GM18519 (cell line): ENCODE data around the gene PRPH2.
"Not testable (repeated sequence)": the region's sequence is repeated elsewhere in the genome, so short reads cannot be mapped to it uniquely, and the experiment has no call there.

ENCODE experiments used
- ATAC-seq: cut with Tn5 transposase; IDR thresholded peaks from one replicate; pipeline ENCODE4 v1.9.1; 2021; ENCODE audit warnings: mild to moderate bottlenecking, moderate library complexity; ENCODE audit not compliant: unreplicated experiment, low FRiP score

PRPH2 gene

DNA sequence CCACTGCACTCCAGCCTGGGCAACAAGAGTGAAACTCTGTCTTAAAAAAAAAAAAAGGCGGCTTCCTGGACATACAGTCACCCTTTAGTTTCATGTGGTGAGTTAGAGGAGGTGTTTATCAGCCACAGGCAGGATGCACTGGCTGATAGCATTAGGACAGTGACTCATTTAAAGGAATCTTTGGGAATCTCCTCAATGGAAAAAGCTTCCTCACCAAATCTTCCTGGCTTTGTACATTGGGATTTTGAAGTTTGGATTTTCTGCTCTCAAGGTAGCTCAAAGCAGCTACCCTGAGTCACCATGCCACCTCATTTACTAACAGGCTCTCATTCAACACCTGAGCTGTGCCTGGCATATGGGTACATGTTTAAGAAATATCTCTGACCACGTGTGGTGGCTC is 20.2 kb downstream of the PRPH2 start:
- ATAC-seq: no peak

DNA sequence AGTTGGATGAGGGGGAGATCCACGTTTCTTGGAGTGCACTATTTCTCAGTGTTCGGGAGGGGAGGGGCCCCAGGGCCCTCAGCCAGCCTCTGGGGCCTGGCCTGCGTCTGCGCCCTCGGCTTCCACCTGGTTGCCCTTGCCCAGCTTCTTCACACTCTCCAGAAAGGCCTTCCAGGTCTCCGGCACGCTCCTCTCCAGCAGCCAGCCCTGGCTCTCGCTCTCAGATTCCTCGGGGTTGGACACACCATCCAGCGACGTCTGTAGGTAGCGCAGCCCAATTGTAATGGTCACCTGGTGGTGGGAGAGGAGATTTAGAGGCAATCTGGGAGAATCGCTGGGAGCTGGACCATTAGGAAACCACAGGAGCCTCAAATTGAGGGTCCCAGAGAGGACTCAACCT is 24.2 kb downstream of the PRPH2 start:
- no peak for ATAC-seq

DNA sequence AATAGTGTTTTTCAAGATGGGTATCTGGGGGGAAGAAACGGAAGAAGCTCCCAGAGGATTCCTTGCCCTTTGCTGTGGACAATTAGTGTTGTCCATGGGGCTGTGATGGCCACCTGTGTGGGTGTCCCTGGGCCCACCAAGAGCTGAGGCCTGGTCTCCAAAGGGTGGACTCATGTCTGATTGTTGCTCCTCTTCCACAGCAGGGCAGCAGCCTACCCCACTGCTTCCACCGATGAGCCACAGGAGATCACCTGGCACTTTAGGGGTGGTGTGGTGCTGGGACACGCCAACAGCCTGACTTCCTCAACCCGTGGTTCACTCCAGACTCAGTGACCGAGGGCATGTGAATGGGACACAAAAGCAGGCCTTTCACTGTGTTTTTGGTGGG is 25.1 kb downstream of the PRPH2 start:
- no peak for ATAC-seq

DNA sequence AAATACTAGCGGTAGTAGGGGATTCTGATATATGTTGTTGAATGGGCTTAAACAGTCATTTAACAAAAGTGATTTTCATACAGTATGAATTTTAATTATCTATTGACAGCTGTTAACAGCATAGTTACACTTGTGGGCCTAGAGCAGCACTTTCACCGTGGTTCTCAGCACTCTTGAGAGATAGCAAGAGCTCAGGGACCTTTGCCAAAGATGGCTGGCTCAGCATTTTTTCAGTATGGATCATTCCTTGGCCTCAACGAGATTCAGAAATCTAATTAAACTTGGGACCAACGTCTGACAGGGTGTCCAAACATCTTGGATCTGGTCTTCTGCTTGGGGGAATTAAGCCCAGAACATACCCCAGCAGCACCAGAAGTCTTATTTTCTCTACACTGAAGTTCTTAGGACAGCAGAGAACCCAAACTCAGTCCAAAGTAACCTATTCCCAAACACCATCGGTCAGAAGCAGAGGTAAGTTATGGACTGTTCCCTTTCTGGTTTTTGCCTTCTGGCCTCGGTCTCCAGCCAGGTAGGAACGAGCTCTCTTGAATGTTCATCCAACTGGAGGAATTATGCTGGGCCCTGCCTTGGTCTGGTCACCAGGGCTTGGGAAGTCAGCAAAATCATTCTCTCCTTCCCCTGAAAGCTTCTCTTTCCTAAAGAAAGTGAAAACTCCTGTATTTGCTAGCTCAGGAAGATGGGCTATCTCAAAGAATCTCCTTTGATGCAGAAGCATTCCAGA is 25.7 kb downstream of the PRPH2 start:
- no peak for ATAC-seq

DNA sequence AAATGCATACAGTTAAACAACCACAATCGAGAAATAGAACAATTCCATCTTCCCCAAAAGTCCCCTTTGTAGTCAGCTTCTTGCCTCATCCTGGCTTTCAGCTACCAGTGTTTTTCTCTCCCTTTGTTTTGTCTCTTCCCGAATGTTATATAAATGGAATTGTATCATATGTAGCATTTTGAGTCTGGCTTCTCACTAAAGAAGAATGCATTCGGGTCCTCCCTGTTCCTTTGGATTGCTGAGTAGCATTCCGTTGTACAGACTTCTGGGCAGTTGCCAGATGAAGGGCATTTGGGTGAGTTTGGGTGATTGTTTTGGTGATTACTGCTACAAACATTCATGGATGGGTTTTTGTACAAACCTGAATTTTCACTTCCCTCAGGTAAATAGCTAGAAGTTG is 27.8 kb downstream of the PRPH2 start:
- no peak for ATAC-seq

DNA sequence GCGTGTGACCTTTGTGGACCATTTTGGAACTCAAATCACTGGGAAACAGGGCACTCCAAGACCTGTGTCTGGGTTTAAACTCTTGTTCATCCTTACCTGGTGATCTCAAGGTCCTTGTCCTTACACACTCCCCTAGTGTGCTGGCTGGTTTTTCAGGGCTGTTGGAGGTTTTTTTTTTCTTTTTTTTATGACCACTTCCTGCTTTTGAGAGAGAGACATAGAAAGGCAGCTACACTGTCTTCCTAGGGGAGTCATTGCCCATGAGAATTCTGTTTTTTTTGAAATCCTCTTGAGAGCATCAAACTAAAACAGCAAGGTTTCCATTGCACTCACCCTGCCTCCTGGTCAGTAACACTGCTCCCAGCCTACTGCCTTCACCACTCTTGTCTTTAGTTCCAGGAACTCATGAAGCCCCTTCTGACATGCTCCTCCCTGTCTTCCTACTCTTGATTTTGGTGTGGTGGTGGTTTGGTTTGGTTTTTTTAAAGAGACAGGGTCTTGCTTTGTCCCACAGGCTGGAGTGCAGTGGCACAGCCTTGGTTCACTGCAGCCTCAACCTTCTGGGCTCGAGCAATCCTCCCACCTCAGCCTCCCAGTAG is 28.6 kb downstream of the PRPH2 start:
- ATAC-seq: no peak

DNA sequence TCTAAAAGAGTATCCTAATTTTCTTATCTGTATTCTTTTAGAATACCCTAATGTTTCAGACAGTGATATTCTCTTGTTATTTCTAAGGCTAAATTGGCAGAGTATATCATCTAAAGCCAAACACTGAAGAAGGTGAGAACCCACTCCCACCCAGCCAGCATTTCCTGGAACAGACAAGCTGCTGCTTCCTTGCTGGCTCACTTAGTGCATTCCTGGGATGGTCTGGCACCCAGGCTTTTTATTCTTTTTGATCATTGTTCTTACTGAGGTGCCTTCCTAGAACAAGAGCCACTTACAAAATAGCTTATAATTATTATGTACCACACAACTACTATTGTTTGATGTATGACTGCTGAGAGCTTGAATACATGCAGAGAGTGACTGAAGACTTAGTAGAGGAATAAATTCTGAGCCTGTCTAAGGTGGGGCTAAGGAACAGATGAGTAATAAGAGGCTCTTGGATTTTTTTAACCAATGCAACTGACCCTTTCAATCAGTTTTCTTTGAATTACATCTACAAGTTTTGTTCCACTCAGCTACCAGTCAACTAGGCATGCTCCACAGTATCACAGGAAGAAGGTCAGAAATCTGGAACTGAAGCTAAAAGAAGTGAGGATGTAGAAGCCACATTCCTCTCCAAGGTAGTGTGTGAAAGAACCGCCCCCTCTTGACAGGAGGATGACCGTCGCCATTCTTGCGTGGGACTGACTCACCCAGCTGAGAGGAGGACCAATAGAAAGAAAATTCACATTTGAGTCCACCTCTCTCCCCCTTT is 30.1 kb downstream of the PRPH2 start:
- ATAC-seq: no peak

DNA sequence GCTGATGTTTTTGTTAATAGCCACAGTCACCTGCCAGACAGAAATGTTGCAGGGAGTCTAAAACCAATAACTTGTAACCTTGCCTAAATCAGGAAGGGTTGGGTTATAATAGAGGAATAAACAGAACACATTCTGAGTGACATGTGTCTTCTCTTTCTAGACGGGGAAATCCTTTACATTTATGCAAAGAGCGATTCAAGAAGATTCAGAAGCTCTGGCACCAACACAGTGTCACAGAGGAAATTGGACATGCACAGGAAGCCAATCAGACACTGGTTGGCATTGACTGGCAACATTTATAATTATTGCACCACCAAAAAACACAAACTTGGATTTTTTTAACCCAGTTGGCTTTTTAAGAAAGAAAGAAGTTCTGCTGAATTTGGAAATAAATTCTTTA is 31.5 kb downstream of the PRPH2 start:
- no peak for ATAC-seq

DNA sequence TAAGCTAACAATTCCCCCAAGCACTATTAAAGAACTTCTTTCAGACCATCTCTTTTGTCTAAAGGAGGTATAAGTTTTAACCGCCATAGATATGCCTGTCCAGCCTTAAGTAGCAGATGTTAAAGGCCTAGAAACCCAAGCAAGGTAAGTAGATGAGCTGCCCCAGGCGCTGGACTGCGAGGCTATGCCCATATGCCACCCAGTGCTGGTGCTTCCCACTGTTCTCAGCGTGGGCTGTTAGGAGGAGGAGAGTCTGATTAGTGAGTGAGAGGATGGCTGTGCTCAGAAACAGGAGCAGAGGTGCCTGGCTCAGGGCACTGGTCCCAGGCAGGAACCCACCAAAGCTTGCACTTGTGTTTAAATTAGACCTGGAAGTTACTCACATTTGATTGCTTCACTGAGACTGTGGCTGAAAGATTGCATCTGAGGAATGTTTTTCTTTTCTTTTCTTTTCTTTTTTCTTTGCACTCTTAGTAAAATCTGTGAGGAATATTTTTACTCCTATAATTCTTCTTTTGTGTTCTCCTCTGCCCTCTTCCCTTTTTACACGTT is 32.2 kb downstream of the PRPH2 start:
- no peak for ATAC-seq

DNA sequence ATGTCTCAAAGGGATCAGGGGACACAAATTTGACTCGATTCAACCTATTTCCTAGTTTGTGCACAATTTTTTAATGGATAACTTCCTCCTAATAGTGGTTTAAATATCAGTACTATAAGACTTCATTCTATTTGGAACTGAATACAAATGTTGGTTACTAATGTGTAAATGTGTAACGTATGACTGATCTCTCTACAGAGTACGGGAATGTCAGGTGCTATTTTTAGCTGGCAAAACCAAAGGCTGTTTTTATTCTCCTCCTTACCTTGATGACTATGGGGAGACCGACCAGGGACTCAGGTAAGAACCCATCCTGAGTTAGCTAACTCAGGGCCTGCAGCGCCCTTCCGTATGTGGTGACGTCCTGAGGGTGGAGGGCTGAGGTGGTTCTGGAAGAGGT is 33.0 kb downstream of the PRPH2 start:
- no peak for ATAC-seq

DNA sequence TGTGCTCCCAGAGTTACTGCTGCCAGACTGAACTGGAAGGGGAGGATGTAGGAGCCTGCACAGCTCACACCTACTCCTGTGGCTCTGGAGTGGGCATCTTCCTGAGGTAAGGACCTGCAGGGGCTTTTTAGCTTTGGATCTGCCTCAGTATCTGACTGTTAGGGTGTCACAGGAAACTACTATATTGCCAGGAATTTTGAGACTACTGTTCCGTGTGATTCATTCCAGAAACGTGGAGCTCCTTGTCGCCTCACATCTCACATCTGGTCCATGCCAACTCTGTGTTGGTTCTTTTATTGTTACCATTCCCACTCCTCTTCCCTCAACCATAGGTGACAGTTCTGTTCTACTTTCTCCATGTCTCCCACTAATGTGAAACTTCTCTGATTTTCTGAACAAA is 34.1 kb downstream of the PRPH2 start:
- no peak for ATAC-seq

DNA sequence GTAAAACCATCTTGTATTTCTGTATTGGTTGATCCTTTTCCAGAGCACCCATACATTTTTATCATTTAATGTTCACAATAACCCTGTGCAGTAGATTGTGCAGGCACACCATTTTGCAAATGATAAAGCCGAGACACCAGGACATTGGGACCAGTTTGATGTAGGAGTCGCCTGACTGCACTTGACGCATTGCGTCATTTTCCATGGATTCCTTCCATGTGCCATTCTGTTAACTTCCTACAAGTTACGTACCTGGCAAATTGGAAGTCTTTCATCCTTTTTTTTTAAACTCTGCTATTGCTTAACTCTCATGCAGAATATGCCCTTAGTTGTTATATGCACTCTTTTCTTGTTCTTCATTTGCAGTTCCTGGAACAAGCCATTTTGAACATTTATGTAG is 43.0 kb downstream of the PRPH2 start:
- no peak for ATAC-seq

DNA sequence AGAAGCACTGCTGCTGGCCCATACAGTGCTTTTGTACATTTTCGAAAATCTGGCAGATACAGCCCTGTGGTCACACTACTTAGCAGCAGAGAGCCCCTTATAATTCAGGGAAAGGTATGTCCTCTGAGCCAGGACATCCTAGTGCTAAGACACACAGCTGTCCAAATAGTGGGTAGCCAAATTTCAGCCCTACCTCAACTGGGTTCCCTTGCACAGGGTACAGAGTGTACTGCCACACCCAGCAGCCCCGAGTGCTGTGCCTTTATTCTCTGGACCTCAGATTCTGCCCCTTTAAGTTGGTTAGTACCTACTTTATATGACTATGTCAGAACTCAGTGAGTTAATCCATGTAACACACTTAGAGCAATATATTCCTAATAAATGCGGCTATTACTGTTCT is 47.6 kb downstream of the PRPH2 start:
- no peak for ATAC-seq

DNA sequence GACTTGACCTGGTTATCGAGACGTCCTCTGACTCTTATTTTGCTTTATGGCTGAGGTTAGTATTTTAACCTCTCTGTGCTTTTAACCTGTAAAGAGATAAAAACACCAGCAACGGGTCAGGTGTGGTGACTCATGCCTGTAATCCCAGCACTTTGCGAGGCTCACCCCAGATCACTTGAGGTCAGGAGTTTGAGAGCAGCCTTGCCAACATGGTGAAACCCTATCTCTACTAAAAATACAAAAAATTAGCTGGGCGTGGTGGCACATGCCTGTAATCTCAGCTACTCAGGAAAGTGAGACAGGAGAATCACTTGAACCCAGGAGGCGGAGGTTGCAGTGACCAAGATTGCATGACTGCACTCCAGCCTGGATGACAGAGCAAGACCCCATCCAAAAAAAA is 48.0 kb downstream of the PRPH2 start:
- not testable (repeated sequence) for ATAC-seq

DNA sequence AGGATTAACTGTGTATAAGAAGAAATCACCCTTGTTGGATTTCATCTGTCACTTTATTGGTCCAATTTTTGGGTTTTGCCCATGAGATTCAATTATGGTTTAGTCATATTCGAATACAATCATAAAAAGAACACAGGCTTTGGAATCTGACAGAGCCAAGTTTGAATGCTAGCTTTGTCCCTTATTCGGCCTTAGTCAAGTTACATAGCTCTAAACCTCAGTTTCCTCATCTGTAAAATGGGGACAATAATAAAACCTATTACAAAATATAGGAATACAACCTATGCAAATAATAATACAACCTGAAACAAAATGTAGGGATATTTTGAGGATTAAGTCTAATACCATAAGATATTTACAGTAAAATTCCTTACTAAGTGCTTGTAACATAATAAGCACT is 57.7 kb downstream of the PRPH2 start:
- no peak for ATAC-seq

DNA sequence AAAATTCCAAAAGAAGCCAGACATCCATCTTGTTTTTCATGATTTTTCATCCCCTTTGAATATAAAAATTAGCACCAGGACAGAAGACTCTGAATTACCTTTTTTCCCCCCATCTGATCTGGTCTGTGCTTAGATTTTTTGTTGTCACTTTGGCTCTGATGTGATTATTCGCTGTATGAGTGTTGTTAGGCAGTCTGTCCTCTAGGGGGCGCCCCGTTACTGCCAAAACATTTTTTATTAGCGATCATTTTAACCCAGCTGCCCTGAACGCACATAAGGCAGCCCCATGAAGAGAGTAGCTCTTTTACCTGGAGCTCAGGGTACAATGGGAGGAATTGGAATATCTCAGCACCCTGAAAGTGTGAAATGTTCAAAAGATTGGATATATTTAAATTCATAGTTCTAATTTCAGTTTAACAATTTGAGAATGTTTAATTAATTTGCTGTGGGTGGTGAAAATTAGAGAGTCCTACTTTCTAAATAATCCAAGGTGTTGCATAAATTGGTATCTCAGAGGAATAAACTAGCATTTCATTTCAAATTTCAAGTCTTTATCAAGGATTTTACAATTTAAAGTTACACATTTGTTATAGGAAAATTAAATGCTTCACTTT is 60.8 kb downstream of the PRPH2 start:
- ATAC-seq: no peak

DNA sequence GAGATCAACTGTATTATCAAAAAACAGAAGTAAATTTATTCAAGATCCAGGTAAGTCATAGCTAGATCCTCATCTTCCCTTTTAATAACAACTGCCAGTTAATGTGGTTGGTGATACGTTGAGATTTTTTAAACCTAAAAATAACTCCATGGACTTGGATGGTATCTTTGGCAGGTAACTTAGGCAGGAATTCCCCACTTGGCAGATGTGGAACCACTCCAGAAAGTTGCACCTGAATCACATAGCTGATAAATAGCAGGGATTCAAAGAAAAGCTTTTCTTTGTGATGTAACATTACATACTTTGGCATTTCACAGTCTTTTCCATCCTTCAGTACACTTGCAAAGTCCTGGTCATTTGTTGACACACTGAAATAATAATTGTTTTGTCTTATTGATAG is 62.6 kb downstream of the PRPH2 start:
- no peak for ATAC-seq

DNA sequence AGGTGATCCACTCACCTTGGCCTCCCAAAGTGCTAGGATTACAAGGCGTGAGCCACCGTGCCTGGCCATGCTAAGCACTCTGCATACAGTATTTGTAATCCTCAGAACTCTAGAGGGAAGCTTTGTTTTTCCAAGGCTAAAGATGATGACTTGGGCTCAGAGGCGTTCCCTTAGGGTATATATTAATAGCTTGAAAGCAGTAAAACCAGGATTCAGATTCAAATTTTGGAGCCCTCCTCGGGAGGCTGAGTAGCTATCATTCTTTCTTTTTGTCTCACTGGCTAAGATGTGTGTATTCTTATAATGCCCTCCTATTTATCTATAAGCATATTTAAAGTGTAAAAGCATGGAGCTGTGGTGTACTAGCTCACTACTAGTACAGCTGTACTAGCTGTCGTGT is 68.5 kb downstream of the PRPH2 start:
- ATAC-seq: no peak

DNA sequence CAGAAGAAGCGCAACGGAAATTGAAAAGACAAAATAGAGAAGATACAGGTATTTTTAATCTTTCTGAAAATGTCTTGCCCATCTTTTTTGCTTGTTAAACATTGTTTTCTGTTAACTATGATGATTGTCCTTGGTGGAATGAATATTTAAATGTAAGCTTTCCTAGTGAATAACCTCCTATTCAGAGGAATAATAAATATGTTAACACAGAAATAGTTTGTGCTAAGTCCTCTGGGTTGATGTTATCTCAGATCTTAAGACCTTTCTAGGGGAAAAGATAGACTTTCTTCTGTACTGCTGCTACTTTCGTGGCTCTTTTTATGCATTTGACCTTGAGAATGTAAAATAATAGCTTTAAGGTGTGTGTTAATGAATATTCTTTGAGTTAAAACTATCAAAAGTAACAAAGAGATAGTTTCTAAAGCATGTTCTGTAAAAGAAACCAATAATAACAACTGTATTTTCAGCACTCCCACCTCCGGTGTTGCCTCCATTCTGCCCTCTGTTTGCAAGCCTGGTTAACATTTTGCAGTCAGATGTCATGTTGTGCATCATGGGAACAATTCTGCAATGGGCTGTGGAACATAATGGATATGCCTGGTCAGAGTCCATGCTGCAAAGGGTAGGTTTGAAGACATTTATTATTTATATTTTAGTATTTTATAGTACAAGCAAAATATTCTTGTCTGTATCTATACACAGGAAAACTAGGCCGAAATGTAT is 70.2 kb downstream of the PRPH2 start:
- no peak for ATAC-seq
